GM12892 (cell line): ENCODE results near the gene COQ10A.
A peak's percentile ranks its signal among the peaks of the same experiment; 100 is the strongest.

Experiments used
- DNase-seq: peaks from one replicate; pipeline ENCODE4 v3.0.0; 2011; ENCODE audit not compliant: insufficient read length
- FAIRE-seq: peaks from 2 replicates; lab custom pipeline; 2011; peaks lifted over from hg19 to GRCh38; lab: Jason Lieb, UNC
- POLR2A ChIP-seq: IDR thresholded peaks from 2 replicates; pipeline ENCODE4 v1.6.1; 2011; ENCODE audit warnings: low read depth, low read length, control low read depth
- POLR2AphosphoS5 ChIP-seq: IDR thresholded peaks from 2 replicates; pipeline ENCODE4 v1.6.1; 2011; ENCODE audit warnings: low read depth, low read length, control low read depth
- TAF1 ChIP-seq: IDR thresholded peaks from 2 replicates; pipeline ENCODE4 v1.6.1; 2011; ENCODE audit warnings: low read depth, mild to moderate bottlenecking, control low read depth, low read length, borderline replicate concordance

COQ10A gene

DNA sequence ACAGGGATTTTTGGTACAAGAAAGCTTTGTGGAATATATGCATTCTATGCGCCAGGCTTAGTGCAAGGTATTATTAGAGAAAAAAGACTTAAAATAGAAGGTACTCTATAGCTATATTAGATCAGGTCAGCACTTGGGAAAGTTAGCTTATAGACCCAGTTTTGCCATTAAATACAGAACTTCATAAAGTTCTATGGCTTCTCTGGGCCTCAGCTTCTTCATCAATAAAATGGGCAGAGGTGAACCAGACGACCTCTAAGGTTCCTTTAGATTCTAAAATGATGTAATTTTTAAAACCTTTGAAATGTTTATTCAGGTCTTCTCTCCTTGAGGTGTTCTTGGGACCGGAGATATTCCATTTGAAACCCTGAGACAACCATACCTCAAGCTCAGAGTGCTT lies 42.0 kb downstream of the COQ10A start:
- FAIRE-seq (no peak), DNase-seq (no peak)
- TF ChIP-seq TAF1, result no peak
- no peak for TF ChIP-seq POLR2AphosphoS5
- TF ChIP-seq POLR2A, result no peak

DNA sequence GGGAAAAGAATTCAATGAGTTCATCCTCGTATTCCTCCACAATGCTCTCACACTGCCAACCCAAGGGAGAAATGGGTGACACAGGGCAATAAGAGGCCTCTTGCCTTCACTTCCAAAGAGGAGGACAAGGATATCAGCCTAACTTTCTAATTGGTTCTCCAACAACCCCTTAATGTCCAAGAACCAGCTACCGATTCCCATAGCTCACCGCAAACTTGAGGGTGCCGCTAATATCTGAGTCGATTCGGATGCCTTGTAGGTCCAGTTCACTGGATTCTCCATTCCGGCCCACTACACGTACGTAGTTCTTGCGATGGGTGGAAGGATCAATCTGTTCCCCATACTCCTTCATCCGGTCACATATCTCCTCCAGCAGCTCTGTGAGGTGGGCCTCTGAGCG lies 44.3 kb downstream of the COQ10A start:
- TF ChIP-seq POLR2AphosphoS5 (no peak), POLR2A (no peak), TAF1 (no peak)
- DNase-seq (no peak), FAIRE-seq (no peak)

DNA sequence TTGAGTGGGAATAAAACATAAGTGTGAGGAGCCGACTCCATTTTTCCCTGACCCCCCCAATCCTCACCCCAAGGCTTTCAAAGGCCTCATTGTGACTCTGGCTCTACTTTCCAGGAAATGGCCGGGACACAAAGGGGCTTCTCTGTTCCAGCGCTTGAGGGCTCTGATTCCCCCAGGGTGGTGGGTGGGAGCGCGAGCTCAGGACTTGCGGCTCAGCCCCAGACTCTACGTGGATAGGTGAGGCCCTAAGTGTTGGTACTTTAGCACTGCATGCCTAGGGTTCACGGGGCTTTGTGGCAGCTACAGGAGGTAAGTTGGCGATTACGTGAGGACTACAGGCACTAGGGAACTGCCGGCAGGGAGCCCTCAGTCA lies 48.5 kb downstream of the COQ10A start:
- TF ChIP-seq TAF1, result no peak
- no peak for TF ChIP-seq POLR2AphosphoS5
- TF ChIP-seq POLR2A, result no peak
- DNase-seq, result no peak
- no peak for FAIRE-seq

- DNase-seq (peak; percentile 95), FAIRE-seq (peak; percentile 98)
- peak; percentile 89 for TF ChIP-seq TAF1
- peak; percentile 87 for TF ChIP-seq POLR2AphosphoS5
- peak; percentile 93 for TF ChIP-seq POLR2A
Measured at GRCh38 chr12:56315622-56316473, 49.1 kb downstream of the COQ10A start, which contains the start of gene CNPY2. Gene CNPY2 (minus strand): TSS chr12:56315988. CDS start chr12:56315217, 771 bp downstream.

DNA sequence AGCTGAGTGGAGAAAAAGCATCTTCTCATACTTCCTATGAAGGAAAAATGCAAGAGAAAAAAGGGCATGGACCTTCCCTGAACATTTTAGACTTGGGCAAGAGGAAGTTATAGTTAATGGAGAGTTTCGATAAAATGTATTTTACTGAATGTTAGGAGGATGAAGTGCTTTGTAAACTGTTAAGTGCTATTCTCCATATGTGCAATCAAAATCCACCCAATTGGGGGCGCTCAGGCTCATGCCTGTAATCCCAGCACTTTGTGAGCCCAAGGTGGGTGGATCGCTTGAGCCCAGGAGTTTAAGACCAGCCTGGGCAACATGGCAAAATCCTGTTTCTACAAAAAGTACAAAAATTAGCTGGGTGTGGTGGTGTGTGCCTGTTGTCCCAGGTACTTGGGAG lies 50.9 kb downstream of the COQ10A start:
- DNase-seq (no peak), FAIRE-seq (no peak)
- no peak for TF ChIP-seq POLR2A
- no peak for TF ChIP-seq TAF1
- no peak for TF ChIP-seq POLR2AphosphoS5
